Measurements from ENCODE around the gene RIOK3.
"Not testable (repeated sequence)": the region's sequence is repeated elsewhere in the genome, so short reads cannot be mapped to it uniquely, and the experiment has no call there.

RIOK3 gene

DNA sequence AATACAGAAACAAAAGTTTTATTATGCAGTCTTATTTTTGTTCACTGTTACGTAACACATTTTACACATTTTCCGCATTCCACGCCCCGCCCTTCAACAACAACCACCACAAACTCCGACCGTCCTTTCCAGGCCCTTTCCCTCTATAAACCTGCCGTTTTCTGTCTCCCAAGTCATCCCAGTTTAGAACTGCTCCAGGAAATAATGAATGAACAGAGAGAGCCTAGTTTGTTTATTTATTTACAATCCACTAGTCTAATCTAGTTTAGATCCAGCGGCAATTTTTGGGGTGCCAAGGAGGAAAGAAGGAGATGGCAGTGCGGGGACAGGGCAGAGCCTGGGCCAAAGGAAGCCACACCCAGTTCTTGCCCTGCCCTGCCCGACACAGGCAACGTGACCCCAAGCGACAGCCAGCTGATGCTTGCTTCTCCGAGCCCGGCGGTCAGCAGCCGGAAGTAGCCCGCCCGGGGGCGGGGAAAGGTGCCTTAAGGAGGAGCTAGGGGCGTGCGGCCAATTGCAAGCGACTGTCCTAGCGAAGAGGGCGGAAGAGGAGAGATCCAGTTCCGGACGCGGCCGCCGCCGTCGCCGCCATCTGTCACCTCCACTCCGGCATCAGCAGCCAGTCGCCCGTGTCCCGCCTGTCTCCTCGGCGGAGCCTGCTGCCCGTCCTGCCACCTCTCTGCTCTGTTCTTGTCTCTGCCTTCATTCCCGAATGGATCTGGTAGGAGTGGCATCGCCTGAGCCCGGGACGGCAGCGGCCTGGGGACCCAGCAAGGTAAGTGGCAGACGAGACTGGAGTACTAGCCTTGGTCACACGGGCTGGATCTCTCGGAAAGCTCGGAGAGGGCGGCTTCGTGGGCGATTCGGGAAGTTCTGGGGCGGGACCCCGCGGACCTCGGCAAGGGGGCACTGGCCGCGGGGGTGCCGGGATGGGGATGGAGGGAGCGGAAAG lies at the start of gene RIOK3:
TSS of gene RIOK3 (plus strand) at position 560 of the 952 bp plus-strand sequence. CDS start at position 713, 153 bp downstream.
- peak; percentile 77 for DNase-seq

DNA sequence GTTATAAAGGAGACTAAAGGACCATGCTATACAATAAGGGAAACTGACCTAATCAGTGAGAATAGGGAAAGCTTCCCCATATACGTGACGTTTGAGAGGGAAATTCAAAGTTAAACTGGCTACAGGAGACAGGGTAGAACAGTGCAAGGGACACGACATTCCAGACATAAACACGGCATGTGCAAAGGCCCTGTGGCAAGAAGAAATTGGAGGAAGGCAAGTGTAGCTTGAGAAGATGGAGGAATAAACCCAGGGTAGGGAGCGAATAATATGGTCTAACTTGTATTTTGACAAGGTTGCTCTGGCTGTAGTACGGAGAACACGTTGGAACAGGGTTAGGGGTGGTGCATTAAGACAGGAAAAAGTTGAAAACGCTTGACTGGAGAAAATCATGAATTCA lies 49.8 kb upstream of the RIOK3 start:
- no peak for DNase-seq

DNA sequence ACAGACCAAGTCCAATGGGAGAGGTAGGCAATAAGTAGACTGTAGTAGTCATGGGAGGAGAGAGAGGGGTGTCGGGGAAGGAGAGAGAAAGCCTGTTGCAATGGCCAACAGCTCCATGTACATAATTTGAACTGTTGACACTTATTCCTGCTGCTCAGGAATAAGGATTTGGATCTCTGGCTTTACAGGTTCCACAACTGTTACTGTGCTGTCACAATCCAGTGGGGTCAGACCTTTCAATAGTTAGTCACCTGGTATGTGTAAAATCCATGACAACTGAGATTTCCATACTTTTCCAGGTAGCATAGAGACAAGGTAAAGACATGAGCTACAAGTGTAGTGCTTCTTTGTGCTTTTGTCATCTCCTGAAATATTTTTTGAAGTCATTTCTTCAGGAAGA lies 47.5 kb upstream of the RIOK3 start:
- DNase-seq = no peak

DNA sequence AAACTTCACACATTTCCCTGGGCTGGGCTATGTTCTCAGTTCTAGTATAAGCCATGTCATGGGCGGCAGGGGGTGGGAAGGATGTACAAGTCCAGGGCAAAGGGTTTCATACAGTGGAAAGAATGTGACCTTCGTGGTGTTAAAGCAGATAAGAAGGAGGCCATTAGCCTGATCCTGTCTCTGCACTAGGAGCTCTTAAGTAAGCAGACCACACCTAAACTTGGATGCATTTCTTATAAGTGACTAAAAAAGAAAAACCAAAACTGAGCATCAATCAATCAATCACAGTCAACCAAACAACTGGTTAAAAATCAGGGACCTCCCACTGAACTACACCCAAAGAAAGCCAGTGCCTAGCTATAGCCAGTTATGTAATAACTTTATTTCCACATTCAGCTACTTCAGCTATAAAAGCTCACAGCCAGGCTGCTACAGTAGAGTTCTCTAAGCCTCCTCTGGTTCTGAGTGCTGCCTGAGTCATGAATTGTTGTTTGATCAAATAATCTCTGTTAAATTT lies 46.8 kb upstream of the RIOK3 start:
- no peak for DNase-seq

- no peak for DNase-seq
These were observed 40.6 kb upstream of the RIOK3 start for GRCh38 chr18:23412351-23412964.

DNA sequence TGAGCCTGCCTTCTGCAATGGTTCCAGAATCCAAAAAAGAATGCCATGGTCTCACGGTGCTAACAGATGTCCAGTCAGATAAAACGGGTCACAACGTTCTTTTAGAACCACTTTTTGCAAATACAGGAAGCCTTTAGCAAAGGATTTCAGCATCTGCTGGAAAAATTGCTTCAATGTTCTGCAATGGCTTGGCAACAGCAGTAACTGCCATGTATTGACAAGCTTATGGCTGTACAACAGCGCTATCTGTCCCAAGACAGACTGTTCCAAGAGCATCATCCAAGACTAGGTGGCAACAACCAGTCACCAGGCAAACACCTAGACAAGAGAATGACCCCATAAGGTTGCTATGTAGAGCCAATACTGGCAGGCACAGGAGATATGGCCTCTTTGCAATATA lies 37.6 kb upstream of the RIOK3 start:
- no peak for DNase-seq

DNA sequence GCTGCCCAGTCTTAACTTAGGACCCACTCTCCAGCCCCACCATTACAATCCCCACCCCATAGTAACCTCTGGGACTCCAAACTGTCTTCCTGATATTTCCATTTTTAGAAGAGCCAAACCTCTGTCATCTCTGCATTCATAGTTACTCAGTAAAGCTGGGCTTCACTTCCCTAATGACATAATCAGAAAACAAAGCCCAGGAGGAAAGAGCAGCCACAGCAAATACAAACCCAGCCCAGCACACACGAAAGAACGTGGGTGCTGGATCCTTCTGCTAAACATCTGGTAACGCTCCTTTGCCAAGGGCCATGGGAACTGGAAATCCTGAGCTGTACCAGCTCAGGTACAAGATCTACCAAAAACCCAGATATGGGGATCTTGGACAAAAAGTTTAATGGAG lies 36.8 kb upstream of the RIOK3 start:
- DNase-seq = no peak

DNA sequence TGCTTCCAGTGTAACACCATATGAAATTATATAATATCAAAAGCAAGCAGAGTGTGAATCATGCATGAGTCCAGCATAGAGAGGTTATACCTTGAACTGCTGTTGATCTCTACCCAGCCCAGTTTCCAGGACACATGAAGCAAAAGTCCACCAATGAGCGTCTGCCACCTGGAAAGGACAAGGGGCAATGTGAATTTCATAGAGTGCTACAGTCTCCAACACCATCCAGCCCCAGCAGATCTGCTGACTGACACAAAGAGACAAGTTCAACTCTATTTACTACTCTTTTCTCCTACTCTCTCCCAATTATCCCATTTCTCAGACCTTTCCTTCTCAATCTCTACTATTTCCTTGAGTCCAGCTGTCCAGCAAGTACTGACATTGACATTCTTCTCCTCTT lies 31.8 kb upstream of the RIOK3 start:
- no peak for DNase-seq

DNA sequence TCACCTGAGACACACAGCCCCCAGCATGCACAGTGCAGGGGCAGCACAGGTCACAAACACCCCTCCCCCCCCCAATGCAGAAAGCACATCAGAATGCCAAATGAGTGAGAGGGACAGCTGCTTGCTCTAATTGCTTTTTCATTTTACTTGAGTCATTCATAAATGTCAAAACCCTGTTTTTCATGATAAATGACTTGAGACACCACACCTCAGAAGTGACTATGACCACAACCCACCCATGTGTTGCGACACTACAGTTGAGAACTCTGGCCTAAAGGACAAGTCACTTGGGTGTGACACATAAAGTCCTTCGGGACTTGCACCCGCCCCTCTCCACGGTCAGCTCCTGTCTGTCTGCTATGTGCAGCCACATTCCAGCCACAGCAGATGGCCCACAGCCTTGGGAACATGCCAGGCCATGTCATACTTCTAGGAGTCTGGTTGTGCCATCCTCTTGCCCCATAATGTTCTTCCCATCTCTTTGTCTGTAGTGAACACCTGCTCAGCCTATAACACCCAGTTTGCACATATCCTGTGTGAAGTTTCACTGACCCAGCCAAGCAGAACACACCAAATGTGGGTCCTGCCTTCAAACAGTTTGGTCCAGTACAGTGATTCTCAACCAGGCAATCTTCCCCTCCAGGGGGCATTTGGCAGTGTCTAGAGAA lies 30.2 kb upstream of the RIOK3 start:
- DNase-seq = no peak

GRCh38 chr18:23424616-23425015 lies 28.5 kb upstream of the RIOK3 start:
- no peak for DNase-seq

- no peak for DNase-seq
These were observed 24.3 kb upstream of the RIOK3 start for GRCh38 chr18:23428821-23429220.

GRCh38 chr18:23429538-23429937 lies 23.5 kb upstream of the RIOK3 start:
- not testable (repeated sequence) for DNase-seq

- DNase-seq = no peak
These were observed 19.7 kb upstream of the RIOK3 start for GRCh38 chr18:23433360-23433759.

DNA sequence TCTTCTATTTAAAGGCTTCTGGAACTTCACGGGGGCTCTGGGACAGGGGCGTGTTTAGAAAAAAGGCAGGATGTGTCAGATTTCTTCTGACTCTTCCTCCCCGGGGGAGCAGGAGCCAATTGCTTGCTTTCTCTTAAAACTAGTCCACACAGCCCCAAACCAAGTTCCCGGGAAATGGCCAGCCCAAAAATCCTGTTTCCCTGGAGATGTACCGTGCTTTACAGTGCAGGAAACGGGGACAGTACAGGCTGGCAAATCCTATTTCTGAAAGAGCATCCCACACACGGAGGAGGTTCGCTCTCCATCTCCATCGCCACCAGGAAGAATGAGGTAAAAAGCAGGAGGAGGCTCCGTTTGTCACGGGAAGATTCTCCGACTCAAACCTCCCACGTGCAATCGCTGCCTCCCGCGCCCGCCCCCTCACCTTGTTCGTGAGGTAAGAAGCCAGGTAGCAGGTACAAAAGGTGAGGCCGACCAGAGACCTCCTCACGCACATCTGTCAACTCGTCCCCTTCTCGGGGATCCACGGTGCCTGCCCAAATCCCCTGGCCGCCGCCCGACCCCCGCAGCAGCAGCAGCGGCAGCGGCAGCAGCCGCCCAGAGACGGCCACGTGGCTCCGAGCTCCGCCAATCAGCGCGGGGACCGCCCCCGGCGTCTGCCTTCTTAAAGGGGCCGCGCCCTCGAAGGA lies 15.6 kb upstream of the RIOK3 start:
- DNase-seq = no peak

GRCh38 chr18:23438046-23438377 lies 15.1 kb upstream of the RIOK3 start:
- peak; percentile 53 for DNase-seq

GRCh38 chr18:23438608-23439366 lies 14.3 kb upstream of the RIOK3 start:
- no peak for DNase-seq

- DNase-seq = no peak
These were observed 13.0 kb upstream of the RIOK3 start for GRCh38 chr18:23440131-23440530.

DNA sequence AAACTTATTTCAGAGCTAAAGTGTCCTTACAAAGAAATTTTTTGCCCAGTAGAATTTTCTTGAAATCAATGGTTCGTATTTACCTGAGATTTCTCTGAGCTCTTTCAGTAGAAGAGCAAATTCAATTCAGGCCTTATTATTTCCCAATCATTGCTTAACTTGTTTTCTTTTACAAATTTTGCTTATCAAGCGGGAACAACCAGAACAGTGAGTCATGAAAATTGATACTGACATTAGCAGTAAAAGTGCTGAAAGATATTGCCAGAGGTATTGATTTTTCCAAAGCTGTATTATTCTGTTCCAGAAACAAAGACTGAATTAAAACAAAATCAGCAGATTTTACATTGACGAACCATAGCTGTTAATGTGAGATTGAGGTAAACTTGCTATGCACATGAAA lies 10.1 kb upstream of the RIOK3 start:
- DNase-seq = no peak

DNA sequence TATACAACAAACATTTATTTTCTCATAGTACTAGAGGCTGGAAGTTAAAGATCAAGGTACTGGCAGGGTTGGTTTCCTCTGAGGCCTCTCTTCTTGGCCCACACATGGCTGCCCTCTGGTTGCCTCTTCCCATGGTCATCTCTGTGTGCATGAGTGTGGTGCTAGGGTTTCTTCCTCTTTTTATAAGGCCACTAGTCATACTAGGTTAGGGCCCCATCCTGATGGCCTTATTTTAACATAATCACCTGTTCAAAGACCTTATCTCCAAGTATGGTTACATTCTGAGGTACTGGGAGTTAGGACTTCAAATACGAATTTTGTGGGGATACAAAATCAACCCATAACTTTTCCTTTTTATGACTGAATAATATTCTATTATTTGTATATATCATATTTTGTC lies 4.8 kb upstream of the RIOK3 start:
- no peak for DNase-seq

- DNase-seq = no peak
These were observed 3.1 kb upstream of the RIOK3 start for GRCh38 chr18:23450022-23450421.

DNA sequence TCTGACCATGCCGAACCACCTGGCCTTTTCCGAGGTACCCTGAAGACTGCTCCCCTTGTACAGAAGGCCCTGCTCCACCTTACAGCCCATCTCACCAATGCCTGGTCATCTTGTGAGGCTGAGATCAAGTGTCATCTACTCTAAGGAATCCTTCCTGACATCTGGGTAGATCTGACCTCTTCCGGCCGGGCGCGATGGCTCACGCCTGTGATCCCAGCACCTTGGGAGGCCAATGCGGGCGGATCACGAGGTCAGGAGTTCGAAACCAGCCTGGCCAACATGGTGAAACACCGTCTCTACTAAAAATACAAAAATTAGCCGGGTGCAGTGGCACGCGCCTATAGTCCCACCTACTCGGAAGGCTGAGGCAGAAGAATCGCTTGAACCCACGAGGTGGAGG lies 2.1 kb upstream of the RIOK3 start:
- DNase-seq = no peak

- no peak for DNase-seq
These were observed 1.6 kb upstream of the RIOK3 start for GRCh38 chr18:23451491-23451890.

Measured in NCI-H2029 treated with DMSO at 0.1 percent for 48 hours (cell line).